HEK293T (cell line): ENCODE measurements around the gene PRAF2.
A peak's percentile ranks its signal among the peaks of the same experiment; 100 is the strongest.

ENCODE experiments used
- CTCF ChIA-PET: fragments of 350-600 bp; formaldehyde crosslinking; extraction: SDS; loops from one replicate; lab custom pipeline; 2021; ENCODE audit warnings: antibody characterized with exemption, inconsistent platforms; lab: Yijun Ruan, JAX
- POLR2A ChIA-PET: fragments of 350-600 bp; formaldehyde crosslinking; extraction: SDS; loops from one replicate; lab custom pipeline; 2020; ENCODE audit warnings: antibody characterized with exemption, inconsistent platforms; lab: Yijun Ruan, JAX
- DNase-seq: peaks from one replicate; pipeline ENCODE4 v3.0.0; 2012; ENCODE audit warnings: mixed read lengths; ENCODE audit errors: extremely low spot score
- ARNT ChIP-seq: fragments of 450-650 bp; IDR thresholded peaks from 2 replicates; pipeline ENCODE4 v1.6.1; 2017; ENCODE audit warnings: mild to moderate bottlenecking
- BHLHE40 ChIP-seq: fragments of 450-650 bp; IDR thresholded peaks from 2 replicates; pipeline ENCODE4 v1.6.1; 2016; ENCODE audit warnings: mild to moderate bottlenecking, moderate library complexity, borderline replicate concordance
- CTBP1 ChIP-seq: fragments of 450-650 bp; IDR thresholded peaks from 2 replicates; pipeline ENCODE4 v1.6.1; 2016; ENCODE audit warnings: borderline replicate concordance
- ELF4 ChIP-seq: fragments of 450-650 bp; IDR thresholded peaks from 2 replicates; pipeline ENCODE4 v1.6.1; 2017; ENCODE audit warnings: antibody characterized with exemption
- FOXA1 ChIP-seq: fragments of 450-650 bp; IDR thresholded peaks from 2 replicates; pipeline ENCODE4 v1.6.1; 2016; ENCODE audit warnings: mild to moderate bottlenecking
- FOXK2 ChIP-seq: fragments of 450-650 bp; IDR thresholded peaks from 2 replicates; pipeline ENCODE4 v1.6.1; 2016; ENCODE audit warnings: mild to moderate bottlenecking
- FOXM1 ChIP-seq: fragments of 450-650 bp; IDR thresholded peaks from 2 replicates; pipeline ENCODE4 v1.6.1; 2017; ENCODE audit warnings: mild to moderate bottlenecking, borderline replicate concordance
- HDGF ChIP-seq: fragments of 450-650 bp; IDR thresholded peaks from 2 replicates; pipeline ENCODE4 v1.6.1; 2017; ENCODE audit warnings: antibody characterized with exemption, borderline replicate concordance
- L3MBTL2 ChIP-seq: fragments of 450-650 bp; conservative IDR thresholded peaks from 2 replicates; pipeline ENCODE4 v1.6.1; 2016; ENCODE audit warnings: mild to moderate bottlenecking
- LEF1 ChIP-seq: fragments of 450-650 bp; IDR thresholded peaks from 2 replicates; pipeline ENCODE4 v1.6.1; 2017; ENCODE audit warnings: mild to moderate bottlenecking, borderline replicate concordance
- NFRKB ChIP-seq: fragments of 450-650 bp; IDR thresholded peaks from 2 replicates; pipeline ENCODE4 v1.6.1; 2016; ENCODE audit warnings: mild to moderate bottlenecking, moderate library complexity
- SP1 ChIP-seq: fragments of 450-650 bp; IDR thresholded peaks from 2 replicates; pipeline ENCODE4 v1.6.1; 2017
- SUZ12 ChIP-seq: fragments of 450-650 bp; IDR thresholded peaks from 2 replicates; pipeline ENCODE4 v1.6.1; 2016; ENCODE audit warnings: mild to moderate bottlenecking
- TARDBP ChIP-seq: fragments of 450-650 bp; IDR thresholded peaks from 2 replicates; pipeline ENCODE4 v1.6.1; 2016
- ZNF384 ChIP-seq: fragments of 450-650 bp; IDR thresholded peaks from 2 replicates; pipeline ENCODE4 v1.6.1; 2016
- TF ChIP-seq, protein P1 (sequence below): fragments of 450-650 bp; IDR thresholded peaks from 2 replicates; pipeline ENCODE4 v1.6.1; 2016

PRAF2 gene

GRCh38 chrX:49079489-49080428 lies 6.0 kb upstream of the PRAF2 start, which contains the start of gene WDR45:
Gene WDR45, minus strand, starts transcription at chrX:49079887. Its CDS starts 1,792 bp downstream, at chrX:49078095.
- POLR2A ChIA-PET = interaction anchor here (0.8 to 2.5 kb wide), 7 partner anchors 10 to 391 kb away, joined by 3 to 10 read pairs (median 3); no protein-coding TSS in a partner anchor
- peak; percentile 67 for DNase-seq
- no peak for TF ChIP-seq FOXA1
- no peak for TF ChIP-seq TARDBP
- TF ChIP-seq HDGF = no peak
- peak; percentile 96 for TF ChIP-seq L3MBTL2
- TF ChIP-seq ZNF384 = no peak
- TF ChIP-seq ARNT = no peak
- TF ChIP-seq, protein P1, sequence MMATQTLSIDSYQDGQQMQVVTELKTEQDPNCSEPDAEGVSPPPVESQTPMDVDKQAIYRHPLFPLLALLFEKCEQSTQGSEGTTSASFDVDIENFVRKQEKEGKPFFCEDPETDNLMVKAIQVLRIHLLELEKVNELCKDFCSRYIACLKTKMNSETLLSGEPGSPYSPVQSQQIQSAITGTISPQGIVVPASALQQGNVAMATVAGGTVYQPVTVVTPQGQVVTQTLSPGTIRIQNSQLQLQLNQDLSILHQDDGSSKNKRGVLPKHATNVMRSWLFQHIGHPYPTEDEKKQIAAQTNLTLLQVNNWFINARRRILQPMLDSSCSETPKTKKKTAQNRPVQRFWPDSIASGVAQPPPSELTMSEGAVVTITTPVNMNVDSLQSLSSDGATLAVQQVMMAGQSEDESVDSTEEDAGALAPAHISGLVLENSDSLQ = no peak
- TF ChIP-seq CTBP1 = no peak
- TF ChIP-seq FOXK2 = peak; percentile 92
- no peak for TF ChIP-seq SP1
- no peak for TF ChIP-seq FOXM1
- CTCF ChIA-PET = interaction anchor here (1.1 kb wide), 1 partner anchor 18 kb away, joined by 5 read pairs; no protein-coding TSS in a partner anchor

GRCh38 chrX:49077941-49078340 lies 4.1 kb upstream of the PRAF2 start:
- CTCF ChIA-PET = no interaction called here

DNA sequence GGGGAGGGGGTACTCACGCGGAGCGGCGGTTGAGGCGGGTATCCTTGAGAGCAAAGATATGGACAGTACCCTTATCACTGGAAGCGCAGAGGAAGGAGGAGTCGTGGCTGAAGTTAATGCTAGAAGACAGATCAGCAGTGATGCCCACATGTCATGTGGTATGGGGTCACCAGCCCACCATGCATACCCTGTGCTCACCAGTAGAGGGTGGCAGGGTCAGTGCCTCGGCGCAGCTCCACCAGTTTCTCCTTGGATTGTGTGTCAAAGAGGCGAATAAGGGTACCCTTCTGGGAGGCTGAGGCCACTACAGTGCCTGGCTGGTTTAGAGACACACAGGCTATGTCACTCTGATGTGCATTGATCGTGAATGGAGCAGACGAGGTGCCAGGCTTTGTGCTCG lies 1.5 kb upstream of the PRAF2 start:
- ChIA-PET POLR2A (interaction anchor here (1.5 kb wide), 1 partner anchor 14 kb away, joined by 3 read pairs; no protein-coding TSS in a partner anchor), CTCF (interaction anchor here (0.6 kb wide), 1 partner anchor 10 kb away, joined by 3 read pairs; no protein-coding TSS in a partner anchor)
- no peak for TF ChIP-seq LEF1
- DNase-seq = no peak

More at GRCh38 chrX:49077941-49078340, 4.1 kb upstream of the PRAF2 start:
- TF ChIP-seq NFRKB (no peak), ARNT (no peak), ELF4 (no peak), SUZ12 (no peak), TARDBP (no peak), SP1 (no peak), CTBP1 (no peak)
- DNase-seq = no peak
- POLR2A ChIA-PET = no interaction called here

DNA sequence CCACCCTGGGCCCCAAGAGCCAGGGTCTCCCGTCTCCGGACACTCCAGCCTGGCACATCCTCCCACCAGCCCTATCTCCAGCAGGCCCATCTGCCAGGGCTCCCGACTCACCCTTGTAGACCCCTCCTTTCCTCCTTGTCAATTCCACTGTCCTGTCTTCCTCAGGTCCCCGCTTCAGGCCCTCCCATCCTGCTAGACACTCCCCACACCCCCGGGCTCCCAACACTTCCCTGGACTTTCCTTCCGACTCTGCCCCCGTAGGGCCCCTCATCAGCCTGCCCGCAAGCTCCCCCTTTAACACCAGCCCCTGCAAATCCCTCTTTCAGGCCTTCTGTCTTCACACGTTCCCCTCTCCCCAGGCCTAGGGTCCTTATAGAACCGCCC lies 1.1 kb downstream of the PRAF2 start:
- TF ChIP-seq, protein P1 = no peak
- TF ChIP-seq CTBP1 = no peak
- TF ChIP-seq SUZ12 = no peak
- TF ChIP-seq L3MBTL2 = no peak
- no peak for TF ChIP-seq HDGF
- TF ChIP-seq FOXA1 = no peak
- no peak for TF ChIP-seq ELF4
- TF ChIP-seq FOXM1 = no peak
- TF ChIP-seq TARDBP = no peak
- TF ChIP-seq SP1 = no peak
- TF ChIP-seq BHLHE40 = no peak
- TF ChIP-seq ZNF384 = no peak
- TF ChIP-seq NFRKB = no peak
- DNase-seq = no peak
- ChIA-PET POLR2A (no interaction called here), CTCF (no interaction called here)

GRCh38 chrX:49071877-49072711 lies 1.7 kb downstream of the PRAF2 start:
- POLR2A ChIA-PET = no interaction called here
- DNase-seq = no peak
- CTCF ChIA-PET = no interaction called here
- TF ChIP-seq, protein P1 = 0 out of 2 replicates have a peak, but pooled peaks have one; percentile 3
- TF ChIP-seq SP1 = no peak
- no peak for TF ChIP-seq ELF4

- DNase-seq = no peak
- ChIA-PET CTCF (no interaction called here), POLR2A (no interaction called here)
- TF ChIP-seq ARNT (no peak), SP1 (no peak), LEF1 (no peak), FOXA1 (no peak), ZNF384 (no peak), TARDBP (no peak), FOXM1 (no peak), NFRKB (no peak), FOXK2 (no peak), SUZ12 (no peak), CTBP1 (no peak), ELF4 (no peak), L3MBTL2 (no peak), BHLHE40 (no peak), HDGF (no peak)
- TF ChIP-seq, protein P1 = no peak
Measured at GRCh38 chrX:49070988-49071387, 2.8 kb downstream of the PRAF2 start.
